Activated CD8-positive, alpha-beta memory T cell treated with anti-CD3 and anti-CD28 coated beads, Interleukin-2, amount 50 U/mL, for 1 hour (primary cell): ENCODE measurements around the gene CRTC1.
"Not testable (repeated sequence)": the region's sequence is repeated elsewhere in the genome, so short reads cannot be mapped to it uniquely, and the experiment has no call there.

Experiments used
- DNase-seq: peaks from one replicate; pipeline ENCODE4 v3.0.0-alpha.2; 2020; ENCODE audit errors: extremely low read depth

Gene CRTC1

DNA sequence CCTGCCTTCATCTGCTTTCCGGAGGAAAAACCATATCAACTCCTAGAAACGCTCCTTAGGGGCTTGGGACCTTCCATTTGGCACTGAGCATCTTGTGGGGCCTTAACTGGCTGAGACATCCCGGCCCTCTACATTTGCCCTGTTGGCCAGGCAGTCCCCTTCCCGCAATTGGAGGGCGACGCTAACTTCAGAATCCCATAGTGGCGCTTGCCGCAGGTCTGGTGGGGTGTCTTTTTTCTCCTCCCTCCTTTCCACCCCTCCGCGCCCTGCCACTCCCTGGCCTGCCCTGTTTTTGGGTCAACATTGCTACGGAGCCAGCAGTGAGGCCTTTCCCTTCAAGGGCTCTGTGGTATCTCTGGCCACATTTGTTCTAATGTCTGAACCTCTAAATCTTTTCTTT is 13.6 kb upstream of the CRTC1 start:
- no peak for DNase-seq

DNA sequence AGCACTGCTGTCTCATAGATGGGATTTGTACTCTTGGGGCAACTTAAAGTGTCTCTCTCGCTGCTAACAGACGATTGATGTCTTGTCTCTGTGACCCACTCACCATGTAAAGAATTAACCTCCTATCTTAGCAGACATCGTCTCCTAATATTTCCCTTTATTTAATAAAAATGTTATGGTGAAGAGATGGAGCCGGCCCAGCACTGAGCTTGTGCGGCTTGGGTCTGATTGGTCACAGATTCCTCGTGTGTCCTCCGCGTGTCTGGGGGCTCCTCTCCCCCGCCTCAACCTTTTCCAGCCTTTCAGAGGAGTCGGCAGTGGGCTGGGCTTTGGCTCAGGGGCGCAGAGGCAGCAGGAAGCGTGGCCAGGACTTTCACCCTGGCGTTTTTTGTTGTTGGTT is 13.2 kb upstream of the CRTC1 start:
- DNase-seq: no peak

DNA sequence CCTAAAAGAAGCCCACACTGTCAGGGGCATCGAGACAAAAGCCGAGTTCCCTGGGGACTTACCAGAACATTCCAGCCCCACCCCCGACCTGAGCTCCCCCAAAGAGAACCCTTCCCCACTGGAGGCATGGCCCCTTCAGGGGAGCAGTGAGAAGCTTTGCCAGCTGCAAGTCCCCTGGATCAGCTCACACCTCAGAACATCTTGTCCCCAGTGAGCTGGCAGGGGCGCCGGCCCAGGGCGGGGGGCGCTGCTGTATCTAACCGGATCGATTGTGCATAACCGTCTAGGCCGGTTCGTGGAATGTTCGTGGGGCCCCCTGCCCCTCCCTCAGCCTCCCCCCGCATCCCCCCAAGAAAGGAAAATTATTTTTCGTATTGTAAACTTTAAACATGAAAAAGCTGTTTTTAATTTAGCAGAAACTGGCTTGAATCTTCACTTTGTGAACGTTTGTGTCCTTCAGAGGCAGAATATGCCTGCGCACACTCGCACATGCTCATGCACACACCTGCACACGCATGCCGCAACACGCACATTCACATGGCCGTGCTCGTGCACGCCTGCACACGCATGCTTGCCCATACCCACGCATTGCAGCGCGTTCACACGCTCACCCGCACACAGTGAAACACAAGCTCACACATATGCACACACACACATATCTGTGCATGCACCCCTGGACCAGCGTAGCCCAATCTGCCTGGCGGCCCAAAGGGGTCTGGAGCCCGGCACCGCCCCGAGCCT is 12.0 kb upstream of the CRTC1 start:
- no peak for DNase-seq

DNA sequence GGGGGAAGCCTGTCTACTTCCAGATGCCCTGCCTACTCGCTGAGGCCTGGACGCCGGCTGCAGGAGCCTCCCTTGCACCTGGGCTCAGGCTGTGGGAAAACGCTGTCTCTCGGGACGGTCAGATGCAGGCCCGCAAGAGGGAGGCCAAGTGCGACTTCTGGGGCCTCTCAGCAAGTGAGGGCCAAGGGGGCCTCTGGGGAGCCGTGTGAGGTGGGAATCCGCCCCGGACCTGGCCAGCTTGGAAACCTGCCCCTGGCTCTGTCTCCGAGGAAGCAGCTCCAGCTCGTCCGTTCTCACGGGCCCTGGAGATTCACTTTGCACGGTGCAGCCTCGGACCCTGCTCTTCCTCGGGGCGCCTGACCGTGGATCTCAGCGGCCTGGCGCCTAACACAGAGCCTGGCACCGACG is 11.4 kb upstream of the CRTC1 start:
- DNase-seq: no peak

DNA sequence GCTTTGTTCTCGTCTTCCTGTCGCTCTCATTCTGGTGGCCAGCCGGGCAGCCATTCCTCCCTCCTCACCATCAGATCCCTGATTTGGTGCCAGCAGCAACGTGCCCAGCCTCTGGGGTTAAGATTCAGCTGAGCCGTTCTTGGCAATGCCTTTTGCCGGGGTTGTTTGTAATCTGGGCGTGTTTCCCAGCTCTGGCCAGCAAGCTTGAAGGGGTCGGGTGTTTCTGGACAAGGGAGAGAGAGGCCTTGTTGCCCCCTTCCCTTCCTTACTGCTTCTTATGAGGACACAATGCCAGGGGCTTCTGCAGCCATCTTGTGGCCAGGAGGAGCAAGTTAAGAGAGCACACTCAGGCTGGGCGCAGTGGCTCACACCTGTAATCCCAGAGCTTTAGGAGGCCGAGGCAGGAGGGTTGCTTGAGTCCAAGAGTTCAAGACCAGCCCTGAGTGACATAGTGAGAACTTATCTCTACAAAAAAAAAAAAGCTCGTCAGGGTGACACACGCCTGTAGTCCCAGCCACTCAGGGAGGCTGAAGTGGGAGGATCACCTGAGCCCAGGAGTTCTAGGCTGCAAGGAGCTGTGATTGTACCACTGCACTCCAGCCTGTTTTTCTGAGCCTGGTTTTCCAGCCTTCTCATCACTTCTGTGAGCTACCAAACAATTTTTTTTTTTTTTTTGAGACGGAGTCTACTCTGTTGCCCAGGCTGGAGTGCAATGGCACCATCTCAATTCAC is 10.7 kb upstream of the CRTC1 start:
- no peak for DNase-seq

DNA sequence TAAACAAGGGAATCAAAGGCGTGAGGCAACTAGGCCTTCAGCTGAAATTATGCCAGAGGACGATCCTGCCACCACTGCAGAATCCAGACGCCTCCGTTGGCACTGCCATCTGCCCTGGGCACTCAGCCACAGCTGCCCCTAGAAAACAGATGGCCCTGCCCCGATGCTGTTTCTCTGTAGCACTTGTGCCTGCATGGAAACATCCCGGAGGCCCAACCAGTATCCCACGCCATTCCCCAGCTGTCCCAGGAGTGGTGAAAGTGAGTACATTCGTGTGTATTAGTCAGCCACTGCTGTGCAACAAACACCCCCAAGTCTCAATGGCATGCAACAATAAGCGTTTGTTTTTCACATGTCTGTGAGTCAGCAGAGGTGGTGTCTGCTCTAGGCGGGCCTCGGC is 8.9 kb upstream of the CRTC1 start:
- no peak for DNase-seq

DNA sequence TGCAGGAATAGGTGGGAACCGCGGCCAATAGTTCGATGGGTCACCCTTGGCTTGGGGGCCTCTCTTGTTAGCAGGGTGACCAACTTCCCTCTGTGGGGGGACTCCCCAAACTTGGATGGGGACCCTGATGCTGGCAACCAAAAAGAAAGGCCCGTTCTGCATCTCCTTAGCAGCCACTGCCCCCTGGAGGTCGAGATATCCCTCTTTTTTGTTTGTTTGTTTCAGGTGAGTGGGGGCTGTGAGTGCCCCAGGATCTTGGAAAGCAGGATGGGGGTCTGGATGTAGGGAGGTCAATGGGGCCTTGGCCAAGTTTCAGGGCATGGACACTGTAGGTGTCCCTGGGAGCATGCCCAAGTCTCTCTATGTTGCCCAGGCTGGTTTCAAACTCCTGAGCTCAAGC is 7.7 kb upstream of the CRTC1 start:
- no peak for DNase-seq

DNA sequence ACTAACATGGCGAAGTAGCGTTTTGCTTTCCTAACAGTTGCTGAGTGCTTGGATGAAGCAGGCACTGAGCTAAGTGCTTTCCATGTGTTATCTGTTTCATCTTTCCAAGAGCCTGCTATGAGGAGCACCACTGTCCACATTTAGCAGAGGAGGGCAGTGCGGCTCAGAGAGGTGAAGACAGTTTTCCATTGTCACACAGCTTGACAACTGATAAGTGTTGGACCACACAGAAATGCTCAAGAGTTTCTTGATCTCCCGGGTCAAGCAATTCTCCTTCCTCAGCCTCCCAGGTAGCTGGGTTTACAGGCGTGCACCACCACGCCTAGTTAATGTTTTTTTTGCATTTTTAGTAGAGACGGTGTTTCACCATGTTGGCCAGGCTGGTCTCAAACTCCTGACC is 6.8 kb upstream of the CRTC1 start:
- no peak for DNase-seq

DNA sequence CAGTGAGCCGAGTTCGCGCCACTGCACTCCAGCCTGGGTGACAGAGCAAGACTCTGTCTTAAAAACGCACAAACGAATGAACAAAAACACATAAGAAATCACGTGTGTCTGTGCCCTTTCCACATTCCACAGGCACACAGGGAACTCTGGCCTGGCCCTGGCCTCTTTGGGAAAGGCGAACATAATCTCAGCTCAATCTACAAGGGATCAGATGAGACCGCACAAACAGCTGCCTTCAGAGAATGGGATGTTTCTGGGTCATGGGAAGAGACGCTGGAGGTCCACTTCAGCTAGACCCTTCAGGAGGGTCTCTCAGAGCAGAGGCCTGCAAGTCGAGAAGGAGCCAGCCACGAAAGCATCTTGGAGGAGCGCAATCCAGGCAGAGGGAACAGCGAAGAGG is 6.3 kb upstream of the CRTC1 start:
- no peak for DNase-seq

DNA sequence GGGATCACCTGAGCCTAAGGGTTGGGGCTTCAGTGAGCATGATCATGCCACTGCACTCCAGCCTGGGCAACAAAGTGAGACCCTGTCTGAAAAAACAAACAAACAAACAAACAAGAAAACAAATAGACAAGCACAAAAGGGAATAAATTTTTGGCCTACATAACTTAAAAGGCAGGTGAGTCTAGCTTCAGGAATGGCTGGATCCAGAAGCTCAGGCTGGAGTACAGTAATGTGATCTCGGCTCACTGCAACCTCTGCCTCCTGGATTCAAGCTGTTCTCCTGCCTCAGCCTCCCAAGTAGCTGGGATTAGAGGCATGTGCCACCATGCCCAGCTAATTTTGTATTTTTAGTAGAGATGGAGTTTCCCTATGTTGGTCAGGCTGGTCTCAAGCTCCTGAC is 3.3 kb upstream of the CRTC1 start:
- not testable (repeated sequence) for DNase-seq

DNA sequence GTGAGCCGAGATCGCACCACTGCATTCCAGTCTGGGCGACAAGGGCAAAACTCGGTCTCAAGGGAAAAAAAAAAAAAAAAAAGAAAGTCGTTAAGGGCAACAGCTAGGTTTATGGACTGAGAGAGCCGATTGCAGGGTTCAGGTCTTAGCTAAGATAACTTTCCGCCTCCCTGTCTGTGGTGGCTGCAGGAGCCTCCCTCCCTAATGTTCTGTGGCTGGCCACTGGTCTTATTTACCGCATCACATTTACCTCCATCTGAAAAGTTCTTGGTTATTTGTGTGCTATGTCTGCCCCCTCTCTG is 722 bp upstream of the CRTC1 start:
- no peak for DNase-seq

DNA sequence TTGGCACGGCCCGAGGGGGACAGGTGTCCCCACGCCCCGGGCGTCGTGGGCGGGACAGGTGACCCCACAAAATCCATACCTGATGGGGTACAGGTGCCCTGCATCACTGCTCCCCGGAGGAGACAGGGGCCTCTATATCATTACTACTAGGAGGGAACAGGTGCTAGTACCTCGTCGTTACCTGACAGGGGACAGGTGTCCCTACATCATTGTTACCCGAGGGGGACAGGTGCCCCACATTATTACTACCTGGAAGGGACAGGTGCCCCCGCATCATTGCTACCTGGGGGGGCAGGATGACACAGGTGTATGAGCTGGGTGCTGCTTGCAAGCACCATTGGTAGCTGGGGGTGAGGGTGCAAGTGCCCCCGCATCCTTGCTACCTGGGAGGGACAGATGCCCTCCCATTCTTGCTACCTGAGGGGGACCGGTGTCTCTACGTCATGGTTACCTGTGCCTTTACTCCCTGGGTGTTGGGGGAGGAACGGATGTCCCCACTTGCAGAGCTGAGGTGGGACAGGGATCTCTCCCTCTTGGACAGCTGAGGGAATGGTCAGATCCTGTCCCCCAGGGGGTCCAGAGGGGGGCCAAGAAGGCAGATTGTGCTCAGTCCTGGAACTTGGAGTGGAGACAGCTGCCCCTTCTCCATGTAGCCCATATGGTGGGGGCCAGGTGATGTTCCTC is 620 bp downstream of the CRTC1 start:
- DNase-seq: no peak

DNA sequence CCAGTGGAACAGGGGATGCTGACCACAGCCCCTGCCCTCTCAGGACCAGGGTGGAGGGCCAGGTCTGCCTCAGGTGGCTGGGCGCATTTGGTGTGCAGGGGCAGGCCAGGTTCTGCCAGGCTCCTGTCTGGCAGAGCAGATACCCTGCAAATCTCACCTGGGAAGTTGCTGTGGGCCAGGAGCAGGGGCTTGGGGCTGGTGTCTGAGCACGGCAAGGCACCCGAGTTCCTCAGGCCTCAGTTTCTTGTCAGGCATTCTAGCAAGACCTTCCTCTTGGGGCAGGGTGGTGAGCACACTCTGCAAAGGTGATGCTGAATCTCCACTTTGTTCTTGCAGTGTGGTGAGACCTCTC is 1.1 kb downstream of the CRTC1 start:
- no peak for DNase-seq

DNA sequence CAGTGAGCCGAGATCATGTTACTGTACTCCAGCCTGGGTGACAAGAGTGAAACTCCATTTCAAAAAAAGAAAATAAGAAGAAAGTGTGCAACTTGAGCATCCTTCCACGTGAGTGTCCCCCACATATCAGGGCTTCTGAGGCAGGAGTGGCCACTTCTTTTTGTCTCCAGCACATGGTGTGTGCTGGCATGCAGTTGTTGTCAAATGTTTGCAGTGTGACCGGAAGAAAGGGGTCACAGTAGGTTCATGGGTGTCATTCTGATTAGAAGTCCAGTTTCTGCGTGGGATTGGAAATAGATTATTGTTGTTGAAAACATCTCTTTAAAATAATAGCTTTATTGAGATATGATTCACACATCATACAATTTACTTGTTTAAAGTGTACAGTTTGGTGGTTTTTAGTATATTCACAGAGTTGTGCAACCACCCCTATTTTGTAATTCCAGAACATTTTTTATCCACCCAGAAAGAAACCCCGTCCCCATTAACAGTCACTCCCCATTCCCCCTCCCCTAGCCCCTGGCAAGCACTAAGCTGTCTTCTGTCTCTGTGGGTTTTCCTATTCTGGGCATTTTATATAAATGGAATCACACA is 2.2 kb downstream of the CRTC1 start:
- DNase-seq: no peak

DNA sequence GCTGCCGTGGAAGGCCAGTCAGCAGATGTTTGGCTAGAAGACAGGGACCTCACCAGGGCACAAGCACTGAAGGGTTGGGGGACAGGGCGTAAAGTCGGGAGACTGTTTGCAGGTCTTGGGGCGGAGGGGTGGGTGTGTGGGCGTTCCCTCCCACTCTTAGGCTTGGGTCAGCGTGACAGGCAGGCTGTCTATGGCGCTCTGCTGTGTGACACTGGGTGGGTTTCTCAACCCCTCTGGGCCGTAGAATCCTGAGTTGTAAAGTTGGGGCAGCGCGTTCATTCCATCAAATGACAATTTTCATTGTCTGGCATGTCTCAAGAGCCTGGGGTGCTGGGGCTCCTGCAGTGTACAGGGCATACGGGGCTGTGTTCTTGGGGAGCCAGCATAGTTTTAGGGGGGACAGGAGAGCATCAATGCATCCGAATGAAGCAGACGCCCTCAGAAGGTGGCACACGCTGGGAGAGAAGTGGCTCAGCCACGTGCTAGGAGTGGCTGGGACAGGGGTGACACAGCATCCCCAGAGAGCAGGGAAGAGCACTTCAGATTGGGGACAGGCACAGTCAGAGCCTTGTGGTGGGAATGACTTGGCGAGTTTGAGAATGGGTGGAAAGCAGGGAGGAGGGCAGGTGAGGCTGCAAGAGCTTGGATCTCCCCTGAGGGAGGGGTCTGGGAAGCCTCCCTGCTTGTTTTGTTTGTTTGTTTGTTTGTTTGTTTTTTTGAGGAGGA is 4.4 kb downstream of the CRTC1 start:
- DNase-seq: no peak

DNA sequence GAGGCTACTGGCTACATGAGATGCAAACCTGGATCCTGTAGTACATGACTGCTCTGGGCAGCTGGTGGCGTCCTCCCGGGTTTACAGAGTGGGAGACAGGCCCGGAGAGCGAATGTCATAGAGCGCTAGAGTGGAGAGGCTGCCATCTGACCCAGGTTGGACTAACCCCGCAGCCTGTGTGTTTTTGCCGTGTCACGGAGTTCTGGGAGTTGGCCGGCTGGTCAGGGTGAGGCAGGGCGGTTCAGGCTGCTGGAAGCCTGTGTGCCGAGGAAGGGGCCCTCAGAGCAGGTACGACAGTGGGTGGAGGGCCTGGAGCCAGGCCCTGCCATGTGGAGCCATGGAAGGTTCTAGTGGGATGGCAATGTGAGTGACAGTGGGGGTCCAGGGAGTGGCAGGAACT is 12.5 kb downstream of the CRTC1 start:
- DNase-seq: no peak

DNA sequence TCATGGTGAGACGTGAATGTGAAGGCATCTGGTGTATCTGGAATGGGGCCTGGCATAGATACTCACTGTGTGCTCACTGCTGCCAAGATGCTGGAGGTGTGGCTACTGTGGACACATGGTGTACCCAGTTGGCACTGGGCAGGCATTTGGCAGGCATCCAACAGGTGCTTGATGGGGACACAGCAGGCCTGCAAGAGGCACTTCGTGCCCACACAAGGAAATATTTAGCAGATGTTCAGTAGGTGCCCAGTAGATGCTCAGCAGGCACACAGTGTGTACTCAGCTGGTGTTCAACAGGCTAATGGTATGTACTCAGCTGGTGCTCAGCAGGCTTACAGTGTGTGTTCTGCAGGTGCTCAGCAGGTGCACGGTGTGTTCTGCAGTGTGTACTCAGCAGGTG is 14.2 kb downstream of the CRTC1 start:
- DNase-seq: no peak

DNA sequence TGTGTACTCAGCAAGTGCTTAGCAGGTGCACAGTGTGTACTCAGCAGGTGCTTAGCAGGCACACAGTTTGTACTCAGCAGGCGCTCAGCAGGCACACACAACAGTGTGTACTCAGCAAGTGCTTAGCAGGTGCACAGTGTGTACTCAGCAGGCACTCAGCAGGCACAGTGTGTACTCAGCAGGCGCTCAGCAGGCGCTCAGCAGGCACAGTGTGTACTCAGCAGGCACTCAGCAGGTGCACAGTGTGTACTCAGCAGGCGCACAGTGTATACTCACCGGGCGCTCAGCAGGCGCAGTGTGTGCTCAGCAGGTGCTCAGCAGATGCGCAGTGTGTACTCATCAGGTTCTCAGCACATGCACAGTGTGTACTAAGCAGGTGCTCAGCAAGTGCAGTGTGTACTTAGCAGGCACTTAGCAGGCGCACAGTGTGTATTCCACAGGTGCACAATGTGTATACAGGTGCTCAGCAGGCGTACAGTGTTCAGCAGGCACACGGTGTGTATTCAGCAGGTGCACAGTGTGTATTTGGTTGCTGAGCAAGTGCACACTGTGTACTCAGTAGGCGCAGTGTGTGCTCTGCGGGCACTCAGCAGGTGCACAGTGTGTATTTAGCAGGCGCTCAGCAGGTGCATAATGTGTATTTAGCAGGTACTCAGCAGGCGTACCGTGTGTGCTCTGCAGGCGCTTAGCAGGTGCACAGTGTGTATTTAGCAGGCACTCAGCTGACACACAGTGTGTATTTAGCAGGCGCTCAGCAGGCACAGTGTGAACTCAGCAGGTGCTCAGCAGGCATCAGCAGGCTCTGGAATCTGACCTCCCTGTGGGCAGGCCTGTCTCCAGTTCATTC is 15.1 kb downstream of the CRTC1 start:
- no peak for DNase-seq

DNA sequence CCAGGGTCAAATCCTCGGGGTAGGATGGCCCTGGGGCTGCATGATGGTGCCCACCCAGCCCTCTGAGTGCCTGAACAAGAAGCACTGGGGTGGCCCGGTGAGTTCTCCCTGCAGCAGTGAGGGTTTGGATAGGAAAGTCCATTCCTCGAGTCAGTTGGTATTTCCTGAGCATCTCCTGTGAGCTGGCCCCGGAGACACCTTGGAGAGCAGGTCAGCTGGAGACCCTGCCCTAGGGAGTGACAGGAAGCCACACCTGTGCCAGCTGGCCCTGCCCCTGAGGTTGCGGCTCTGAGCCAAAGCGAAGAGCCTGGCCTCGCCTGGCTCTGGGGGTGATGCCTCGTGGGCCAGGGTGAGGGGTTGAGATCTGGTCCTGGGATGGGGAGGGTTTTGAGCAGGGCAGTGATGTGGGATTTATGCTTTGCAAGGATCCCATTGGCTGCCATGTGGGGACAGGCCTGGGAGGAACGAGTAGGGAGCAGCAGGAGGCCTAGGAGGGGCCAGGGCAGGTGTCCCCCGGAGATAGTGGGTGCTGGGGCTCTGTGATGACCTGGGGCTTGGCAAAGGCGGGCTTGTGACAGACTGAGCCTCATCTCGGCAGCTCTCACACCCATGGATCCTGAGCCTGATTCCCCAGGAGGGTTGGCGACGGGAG is 16.0 kb downstream of the CRTC1 start:
- no peak for DNase-seq

DNA sequence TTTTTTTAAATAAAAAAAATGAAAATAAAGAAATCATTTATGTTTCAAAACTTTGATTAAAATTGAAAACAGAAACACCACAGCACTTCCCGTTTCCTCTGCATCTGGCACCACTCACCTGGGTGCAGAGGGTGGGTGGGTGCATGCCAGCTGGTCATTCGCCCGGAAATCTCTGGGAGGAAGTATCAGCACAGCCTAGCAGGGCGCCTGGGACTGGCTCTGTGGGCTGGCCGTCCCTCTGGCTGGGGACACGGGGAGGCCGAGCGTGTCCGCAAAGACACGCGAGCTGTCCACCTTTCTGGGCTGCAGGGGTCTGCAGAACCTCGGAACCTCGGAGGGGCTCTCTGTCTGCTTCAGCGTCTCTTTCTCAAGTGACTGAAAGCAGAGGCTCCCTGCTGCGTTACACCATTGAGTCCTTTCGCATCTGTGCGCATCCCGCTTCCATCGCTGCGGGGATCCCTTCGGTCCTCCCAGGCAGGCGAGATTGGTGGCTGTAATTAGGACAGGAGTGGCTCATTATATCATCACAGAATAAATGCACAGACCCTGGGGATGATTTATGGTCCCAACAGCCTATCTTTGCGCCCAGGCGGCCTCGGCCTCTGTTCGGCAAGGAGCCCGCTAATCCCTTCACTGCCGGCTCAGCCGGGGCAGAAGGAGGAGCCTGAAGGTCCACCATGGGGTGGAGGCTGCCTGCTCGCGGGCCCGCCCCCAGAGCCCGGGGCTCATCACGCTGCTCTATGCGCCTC is 17.2 kb downstream of the CRTC1 start:
- DNase-seq: peak; percentile 19
